SK-N-SH treated with all-trans-retinoic acid at 6 μM for 48 hours (cell line): ENCODE data around the gene FAT1.

Source experiments
- ATAC-seq: fragments of 200-7000 bp; cut with Tn5 transposase; 3 replicates; pipeline ENCODE4 v1.9.1; 2020; ENCODE audit warnings: mild to moderate bottlenecking, moderate library complexity
- ARNTL ChIP-seq: fragments of 450-650 bp; formaldehyde crosslinking; IDR thresholded peaks from 2 replicates; pipeline ENCODE4 v1.5.0; 2020; ENCODE audit warnings: low read depth, mild to moderate bottlenecking, moderate library complexity, borderline replicate concordance
- BACH2 ChIP-seq: fragments of 250-450 bp; sonication (Bioruptor Pico); IDR thresholded peaks from 2 replicates; pipeline ENCODE4 v1.9.0; 2021; ENCODE audit warnings: mild to moderate bottlenecking, borderline replicate concordance
- CREB5 ChIP-seq: fragments of 250-450 bp; sonication (Bioruptor Pico); IDR thresholded peaks from 2 replicates; pipeline ENCODE4 v1.5.1; 2020; ENCODE audit warnings: low read depth, mild to moderate bottlenecking, moderate library complexity
- ESRRG ChIP-seq: fragments of 250-450 bp; sonication (Bioruptor Pico); IDR thresholded peaks from 2 replicates; pipeline ENCODE4 v1.6.1; 2021; ENCODE audit warnings: mild to moderate bottlenecking
- GLIS3 ChIP-seq: fragments of 250-450 bp; sonication (Bioruptor Pico); IDR thresholded peaks from 2 replicates; pipeline ENCODE4 v1.5.0; 2020; ENCODE audit warnings: mild to moderate bottlenecking, moderate library complexity
- ISL1 ChIP-seq: fragments of 250-450 bp; sonication (Bioruptor Pico); IDR thresholded peaks from 2 replicates; pipeline ENCODE4 v2.1.2; 2022; ENCODE audit warnings: mild to moderate bottlenecking, moderate library complexity
- PATZ1 ChIP-seq: fragments of 250-450 bp; sonication (Bioruptor Pico); IDR thresholded peaks from 2 replicates; pipeline ENCODE4 v1.8.0; 2020; ENCODE audit warnings: mild to moderate bottlenecking, moderate library complexity, borderline replicate concordance
- PPARA ChIP-seq: fragments of 250-450 bp; sonication (Bioruptor Pico); IDR thresholded peaks from 2 replicates; pipeline ENCODE4 v1.5.0; 2020; ENCODE audit warnings: mild to moderate bottlenecking, borderline replicate concordance
- RARB ChIP-seq: fragments of 250-450 bp; sonication (Bioruptor Pico); IDR thresholded peaks from 2 replicates; pipeline ENCODE4 v1.8.0; 2021; ENCODE audit warnings: mild to moderate bottlenecking, moderate library complexity
- TCF4 ChIP-seq: fragments of 250-450 bp; sonication (Bioruptor Pico); IDR thresholded peaks from 2 replicates; pipeline ENCODE4 v1.8.0; 2021; ENCODE audit warnings: mild to moderate bottlenecking, moderate library complexity, borderline replicate concordance
- TOX ChIP-seq: fragments of 250-450 bp; sonication (Bioruptor Pico); IDR thresholded peaks from 2 replicates; pipeline ENCODE4 v1.8.0; 2021; ENCODE audit warnings: mild to moderate bottlenecking, moderate library complexity, borderline replicate concordance
- TSHZ2 ChIP-seq: fragments of 250-450 bp; sonication (Bioruptor Pico); IDR thresholded peaks from 2 replicates; pipeline ENCODE4 v1.5.0; 2020; ENCODE audit warnings: mild to moderate bottlenecking, moderate library complexity
- ZC3H10 ChIP-seq: fragments of 250-450 bp; sonication (Bioruptor Pico); IDR thresholded peaks from 2 replicates; pipeline ENCODE4 v1.5.1; 2021; ENCODE audit warnings: mild to moderate bottlenecking, moderate library complexity
- ZFP3 ChIP-seq: fragments of 250-450 bp; sonication (Bioruptor Pico); IDR thresholded peaks from 2 replicates; pipeline ENCODE4 v1.5.0; 2020; ENCODE audit warnings: mild to moderate bottlenecking, moderate library complexity
- ZFP30 ChIP-seq: fragments of 450-650 bp; formaldehyde crosslinking; IDR thresholded peaks from 2 replicates; pipeline ENCODE4 v1.5.0; 2022; ENCODE audit warnings: mild to moderate bottlenecking, moderate library complexity
- ZNF565 ChIP-seq: fragments of 450-650 bp; formaldehyde crosslinking; conservative IDR thresholded peaks from 2 replicates; pipeline ENCODE4 v1.5.0; 2020; ENCODE audit warnings: low read depth, mild to moderate bottlenecking, moderate library complexity
- ZNF70 ChIP-seq: fragments of 450-650 bp; formaldehyde crosslinking; IDR thresholded peaks from 2 replicates; pipeline ENCODE4 v1.5.0; 2020; ENCODE audit warnings: mild to moderate bottlenecking, moderate library complexity
- ZNF8 ChIP-seq: fragments of 450-650 bp; formaldehyde crosslinking; IDR thresholded peaks from 2 replicates; pipeline ENCODE4 v1.5.0; 2020; ENCODE audit warnings: mild to moderate bottlenecking, moderate library complexity
- TF ChIP-seq, protein P1 (sequence below): fragments of 250-450 bp; sonication (Bioruptor Pico); IDR thresholded peaks from 2 replicates; pipeline ENCODE4 v1.8.0; 2021; ENCODE audit warnings: low read depth, mild to moderate bottlenecking, moderate library complexity, borderline replicate concordance
- TF ChIP-seq, protein P2 (sequence below): fragments of 250-450 bp; sonication (Bioruptor Pico); IDR thresholded peaks from 2 replicates; pipeline ENCODE4 v1.5.1; 2021; ENCODE audit warnings: mild to moderate bottlenecking, moderate library complexity

Gene FAT1

DNA sequence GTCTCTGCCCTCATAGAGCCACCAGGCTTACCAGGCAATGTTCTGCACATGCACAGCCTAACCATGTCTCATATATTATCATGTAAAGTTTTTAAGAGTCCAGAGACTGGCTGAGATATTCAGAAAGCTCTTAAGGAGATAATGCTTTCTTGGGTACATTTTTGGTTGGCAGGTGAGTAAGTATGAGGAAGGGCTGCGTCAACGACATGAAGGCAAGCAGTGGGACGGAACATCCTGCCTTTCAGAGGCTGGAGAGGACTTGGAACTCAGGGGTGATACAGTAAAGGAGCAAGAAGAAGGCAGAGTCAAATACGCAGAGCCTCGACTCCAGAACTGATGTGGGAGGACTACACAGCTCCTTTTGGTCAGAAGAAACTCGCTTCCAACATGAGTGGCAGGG is 93.5 kb downstream of the FAT1 start:
- TF ChIP-seq TOX: no peak
- TF ChIP-seq, protein P1, sequence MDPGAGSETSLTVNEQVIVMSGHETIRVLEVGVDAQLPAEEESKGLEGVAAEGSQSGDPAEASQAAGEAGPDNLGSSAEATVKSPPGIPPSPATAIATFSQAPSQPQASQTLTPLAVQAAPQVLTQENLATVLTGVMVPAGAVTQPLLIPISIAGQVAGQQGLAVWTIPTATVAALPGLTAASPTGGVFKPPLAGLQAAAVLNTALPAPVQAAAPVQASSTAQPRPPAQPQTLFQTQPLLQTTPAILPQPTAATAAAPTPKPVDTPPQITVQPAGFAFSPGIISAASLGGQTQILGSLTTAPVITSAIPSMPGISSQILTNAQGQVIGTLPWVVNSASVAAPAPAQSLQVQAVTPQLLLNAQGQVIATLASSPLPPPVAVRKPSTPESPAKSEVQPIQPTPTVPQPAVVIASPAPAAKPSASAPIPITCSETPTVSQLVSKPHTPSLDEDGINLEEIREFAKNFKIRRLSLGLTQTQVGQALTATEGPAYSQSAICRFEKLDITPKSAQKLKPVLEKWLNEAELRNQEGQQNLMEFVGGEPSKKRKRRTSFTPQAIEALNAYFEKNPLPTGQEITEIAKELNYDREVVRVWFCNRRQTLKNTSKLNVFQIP (CRISPR knock-in tag): no peak
- TF ChIP-seq TSHZ2 (CRISPR knock-in tag): no peak
- TF ChIP-seq PPARA: no peak
- no peak for TF ChIP-seq ZC3H10 (CRISPR knock-in tag)
- TF ChIP-seq CREB5 (CRISPR knock-in tag): no peak
- TF ChIP-seq ZFP3 (CRISPR knock-in tag): no peak
- no peak for ATAC-seq

DNA sequence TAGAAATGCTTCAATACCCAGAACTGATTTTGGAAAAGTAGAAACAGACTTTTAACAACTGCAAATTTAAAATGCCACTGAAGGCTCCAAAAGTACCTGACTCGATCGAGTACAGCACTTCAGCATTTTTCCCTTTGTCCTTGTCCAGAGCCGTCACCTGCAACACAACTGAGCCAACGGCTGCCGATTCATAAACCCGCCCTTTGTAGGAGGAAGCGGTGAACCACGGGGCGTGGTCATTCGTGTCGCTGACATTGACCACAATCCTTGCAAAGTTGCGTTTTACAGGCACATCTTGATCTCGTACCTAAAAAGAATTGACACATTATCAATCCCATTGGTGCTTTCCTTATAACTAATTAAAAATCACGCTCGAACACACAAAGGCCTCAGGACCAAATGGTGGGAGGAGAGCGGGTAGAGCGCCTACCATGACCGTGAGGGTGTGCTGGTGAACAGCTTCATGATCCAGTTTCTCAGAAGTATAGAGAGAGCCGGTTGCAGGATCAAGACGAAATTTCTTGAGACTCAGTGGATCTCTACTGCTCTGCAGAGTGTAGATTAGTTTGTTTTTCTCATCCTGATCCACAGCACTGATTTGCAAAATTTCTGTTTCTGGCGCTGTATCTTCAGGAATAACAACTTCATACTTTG is 95.5 kb downstream of the FAT1 start:
- TF ChIP-seq RARB (CRISPR knock-in tag) (no peak), ZNF565 (CRISPR knock-in tag) (no peak), ZFP30 (no peak), PATZ1 (CRISPR knock-in tag) (no peak), ZFP3 (CRISPR knock-in tag) (no peak), ESRRG (CRISPR knock-in tag) (no peak)
- no peak for ATAC-seq

- ATAC-seq: no peak
- no peak for TF ChIP-seq RARB (CRISPR knock-in tag)
- no peak for TF ChIP-seq GLIS3 (CRISPR knock-in tag)
- TF ChIP-seq CREB5 (CRISPR knock-in tag): no peak
- no peak for TF ChIP-seq ZFP30
- no peak for TF ChIP-seq TCF4 (CRISPR knock-in tag)
- TF ChIP-seq TSHZ2 (CRISPR knock-in tag): no peak
- TF ChIP-seq ZNF70 (CRISPR knock-in tag): no peak
- TF ChIP-seq PPARA: no peak
- no peak for TF ChIP-seq ARNTL (CRISPR knock-in tag)
- TF ChIP-seq BACH2 (CRISPR knock-in tag): no peak
- no peak for TF ChIP-seq ISL1
- no peak for TF ChIP-seq ZNF8 (CRISPR knock-in tag)
- TF ChIP-seq, protein P1 (CRISPR knock-in tag): no peak
- TF ChIP-seq ZNF565 (CRISPR knock-in tag): no peak
- TF ChIP-seq, protein P2, sequence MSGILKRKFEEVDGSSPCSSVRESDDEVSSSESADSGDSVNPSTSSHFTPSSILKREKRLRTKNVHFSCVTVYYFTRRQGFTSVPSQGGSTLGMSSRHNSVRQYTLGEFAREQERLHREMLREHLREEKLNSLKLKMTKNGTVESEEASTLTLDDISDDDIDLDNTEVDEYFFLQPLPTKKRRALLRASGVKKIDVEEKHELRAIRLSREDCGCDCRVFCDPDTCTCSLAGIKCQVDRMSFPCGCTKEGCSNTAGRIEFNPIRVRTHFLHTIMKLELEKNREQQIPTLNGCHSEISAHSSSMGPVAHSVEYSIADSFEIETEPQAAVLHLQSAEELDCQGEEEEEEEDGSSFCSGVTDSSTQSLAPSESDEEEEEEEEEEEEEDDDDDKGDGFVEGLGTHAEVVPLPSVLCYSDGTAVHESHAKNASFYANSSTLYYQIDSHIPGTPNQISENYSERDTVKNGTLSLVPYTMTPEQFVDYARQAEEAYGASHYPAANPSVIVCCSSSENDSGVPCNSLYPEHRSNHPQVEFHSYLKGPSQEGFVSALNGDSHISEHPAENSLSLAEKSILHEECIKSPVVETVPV (CRISPR knock-in tag): no peak
- TF ChIP-seq ZC3H10 (CRISPR knock-in tag): no peak
Observed at GRCh38 chr4:186627226-186627865, 96.3 kb downstream of the FAT1 start.
